Calu3 (cell line): ENCODE data around the gene CFAP90. TPM values are rescaled to one million over a fixed set of nuclear protein-coding genes. Genes with fewer than 3 reads are reported as not detected.

Experiments
- Bru-seq: library from RNA; stranded (reverse); fragments of 400-500 nt; gene quantifications from one replicate; lab custom pipeline; 2021; lab: Mats Ljungman, UMichigan
- BruChase-seq, 2 experiments: library from RNA; stranded (reverse); fragments of 400-500 nt; gene quantifications; one replicate each; lab custom pipeline; 2021; lab: Mats Ljungman, UMichigan
- BruUV-seq: library from RNA; stranded (reverse); fragments of 400-500 nt; replicated peaks from 2 replicates; lab custom pipeline; 2021; lab: Mats Ljungman, UMichigan
- CTCF ChIA-PET: fragments of 300-600 bp; sonication (Branson Sonifier 250); formaldehyde crosslinking; loops from one replicate; lab custom pipeline; 2022; ENCODE audit warnings: antibody characterized with exemption; lab: Charles Lee
- DNase-seq: peaks from one replicate; pipeline ENCODE4 v3.0.0; 2022
- H3K27ac Mint-ChIP-seq: one replicate; pipeline ENCODE4 v1.8.0; 2022; ENCODE audit warnings: mixed read lengths; ENCODE audit not compliant: unreplicated experiment
- H3K27me3 Mint-ChIP-seq: one replicate; pipeline ENCODE4 v1.8.0; 2022; ENCODE audit warnings: mixed read lengths; ENCODE audit not compliant: unreplicated experiment
- H3K36me3 Mint-ChIP-seq: one replicate; pipeline ENCODE4 v1.8.0; 2022; ENCODE audit warnings: mild to moderate bottlenecking, moderate library complexity, mixed read lengths; ENCODE audit not compliant: insufficient read depth, unreplicated experiment
- H3K4me1 Mint-ChIP-seq: one replicate; pipeline ENCODE4 v1.8.0; 2022; ENCODE audit warnings: mild to moderate bottlenecking, low read depth, mixed read lengths; ENCODE audit not compliant: unreplicated experiment
- H3K4me3 Mint-ChIP-seq: one replicate; pipeline ENCODE4 v1.8.0; 2022; ENCODE audit warnings: mild to moderate bottlenecking, low read depth, moderate library complexity, mixed read lengths; ENCODE audit not compliant: unreplicated experiment
- H3K9me3 Mint-ChIP-seq: one replicate; pipeline ENCODE4 v1.8.0; 2022; ENCODE audit warnings: low read depth, mixed read lengths; ENCODE audit not compliant: unreplicated experiment
- CTCF ChIP-seq: fragments of 200-600 bp; IDR thresholded peaks from one replicate; pipeline ENCODE4 v1.8.0; 2022; ENCODE audit warnings: antibody characterized with exemption; ENCODE audit not compliant: unreplicated experiment
- intact Hi-C: fragments of 100-400 bp; cut with micrococcal nuclease; formaldehyde crosslinking; loops from one replicate; pipeline ENCODE4 v1.10.0; 2022; ENCODE audit not compliant: unreplicated experiment
- long read RNA-seq: library from polyadenylated mRNA; stranded (forward); transcript quantifications from one replicate; pipeline ENCODE4 v2.0.0, GENCODE V29; 2022
- total RNA-seq: library from RNA; stranded (reverse); gene quantifications from 2 replicates; pipeline ENCODE4 v1.2.3, GENCODE V29; 2022

Gene CFAP90
- total RNA-seq (not detected in 2 replicates), Bru-seq, nascent RNA (percentile 10 among the genes with signal in this experiment), BruChase-seq, experiment 1, labeled RNA remaining after a 6-hour chase (percentile 4 among the genes with signal in this experiment), BruChase-seq, experiment 2, labeled RNA remaining after a 2-hour chase (percentile 7 among the genes with signal in this experiment)
- long read RNA-seq = 0 reads

- H3K4me1 Mint-ChIP-seq = no peaks in the 10 kb centered on the region
- H3K27me3 Mint-ChIP-seq = peaks cover 30% of the 10 kb centered on the region
- no TSS peak for BruUV-seq
- H3K4me3 Mint-ChIP-seq = peak within 1 kb of the TSS; percentile 52
- H3K36me3 Mint-ChIP-seq = no peaks in the 10 kb centered on the region
- intact Hi-C loops = no loop called here
- CTCF ChIA-PET = interaction anchor here (0.6 kb wide), 1 partner anchor 64 kb away, joined by 6 read pairs; no protein-coding TSS in a partner anchor
- peak; percentile 51 for DNase-seq
- no peak for TF ChIP-seq CTCF
- peaks cover 2% of the 10 kb centered on the region for H3K9me3 Mint-ChIP-seq
- H3K27ac Mint-ChIP-seq = no peak within 1 kb of the TSS
Observed at GRCh38 chr5:7850395-7851239, at the start of gene CFAP90. Gene CFAP90, minus strand, starts transcription at chr5:7851133. Its CDS starts 112 bp downstream, at chr5:7851021.

- Mint-ChIP-seq H3K27ac (no peak overlapping the region), H3K4me3 (no peak overlapping the region), H3K9me3 (no peaks in the 10 kb centered on the region), H3K4me1 (no peaks in the 10 kb centered on the region), H3K27me3 (no peaks in the 10 kb centered on the region), H3K36me3 (peaks cover 41% of the 10 kb centered on the region)
- intact Hi-C loops = no loop called here
- CTCF ChIA-PET = no interaction called here
- DNase-seq = peak; percentile 56
- no TSS peak for BruUV-seq
- TF ChIP-seq CTCF = peak; percentile 41
Observed at GRCh38 chr5:7897014-7897600, 46.2 kb upstream of the CFAP90 start.

- no peak overlapping the region for H3K27ac Mint-ChIP-seq
- no peak for TF ChIP-seq CTCF
- no peaks in the 10 kb centered on the region for H3K9me3 Mint-ChIP-seq
- no TSS peak for BruUV-seq
- intact Hi-C loops = no loop called here
- CTCF ChIA-PET = no interaction called here
- H3K36me3 Mint-ChIP-seq = peaks cover 51% of the 10 kb centered on the region
- no peaks in the 10 kb centered on the region for H3K27me3 Mint-ChIP-seq
- no peak for DNase-seq
- no peak overlapping the region for H3K4me3 Mint-ChIP-seq
- H3K4me1 Mint-ChIP-seq = no peaks in the 10 kb centered on the region
Observed at GRCh38 chr5:7894860-7895259, 43.9 kb upstream of the CFAP90 start.

- Mint-ChIP-seq H3K4me3 (no peak overlapping the region), H3K36me3 (peaks cover 51% of the 10 kb centered on the region), H3K27me3 (no peaks in the 10 kb centered on the region), H3K27ac (no peak overlapping the region), H3K4me1 (no peaks in the 10 kb centered on the region), H3K9me3 (no peaks in the 10 kb centered on the region)
- intact Hi-C loops = no loop called here
- no peak for TF ChIP-seq CTCF
- CTCF ChIA-PET = no interaction called here
- BruUV-seq = no TSS peak
- no peak for DNase-seq
Observed at GRCh38 chr5:7894439-7894838, 43.5 kb upstream of the CFAP90 start.
